Measurements from ENCODE around the gene PDE6A.
A peak's percentile ranks its signal among the peaks of the same experiment; 100 is the strongest.

PDE6A gene

GRCh38 chr5:149833116-149833827, 111.3 kb downstream of the PDE6A start:
- DNase-seq = no peak

- DNase-seq = no peak
Measured at GRCh38 chr5:149832636-149833035, 112.0 kb downstream of the PDE6A start.

DNA sequence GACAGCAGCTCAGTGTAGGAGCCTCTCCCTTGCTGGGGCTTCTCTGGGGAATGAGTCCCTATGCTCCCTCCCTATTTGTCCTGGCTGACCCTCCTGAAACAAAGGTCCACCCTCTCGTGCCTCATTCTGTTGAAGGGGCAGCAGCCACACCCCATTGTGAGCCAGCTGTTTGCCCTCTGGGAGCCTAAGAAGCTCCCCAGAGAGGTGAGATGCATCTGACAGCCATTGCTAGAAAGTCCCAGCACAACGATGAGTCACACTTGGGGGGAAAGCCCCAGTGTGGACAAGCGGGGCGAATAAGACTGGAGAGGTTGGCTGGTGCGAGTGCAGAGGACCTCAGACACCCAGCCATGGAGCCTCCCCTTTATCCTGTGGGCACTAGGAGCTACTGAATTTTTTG, 113.1 kb downstream of the PDE6A start:
- DNase-seq = peak; percentile 23

GRCh38 chr5:149830579-149830978, 114.0 kb downstream of the PDE6A start:
- DNase-seq = no peak

DNA sequence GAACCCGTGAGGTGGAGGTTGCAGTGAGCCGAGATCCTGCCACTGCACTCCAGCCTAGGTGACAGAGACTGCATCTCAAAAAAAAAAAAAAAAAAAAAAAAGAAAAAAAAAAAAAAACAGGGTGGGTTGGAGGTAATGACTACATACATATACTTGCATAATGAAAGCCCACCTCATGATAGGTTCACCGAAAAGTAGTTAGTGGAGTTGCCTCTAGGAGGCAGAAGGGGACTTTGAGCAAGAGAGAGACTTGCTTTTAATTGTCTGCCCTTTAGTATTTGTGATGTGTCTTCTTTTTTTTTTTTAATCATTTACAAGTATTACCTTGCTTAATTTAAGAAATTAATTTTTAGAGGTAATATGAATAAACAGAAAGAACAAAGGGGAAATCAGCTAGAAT, 114.6 kb downstream of the PDE6A start:
- peak; percentile 16 for DNase-seq

GRCh38 chr5:149828161-149829011, 116.2 kb downstream of the PDE6A start:
- DNase-seq = peak; percentile 88

GRCh38 chr5:149827546-149827945, 117.0 kb downstream of the PDE6A start:
- DNase-seq = no peak

GRCh38 chr5:149827086-149827485, 117.5 kb downstream of the PDE6A start:
- no peak for DNase-seq

DNA sequence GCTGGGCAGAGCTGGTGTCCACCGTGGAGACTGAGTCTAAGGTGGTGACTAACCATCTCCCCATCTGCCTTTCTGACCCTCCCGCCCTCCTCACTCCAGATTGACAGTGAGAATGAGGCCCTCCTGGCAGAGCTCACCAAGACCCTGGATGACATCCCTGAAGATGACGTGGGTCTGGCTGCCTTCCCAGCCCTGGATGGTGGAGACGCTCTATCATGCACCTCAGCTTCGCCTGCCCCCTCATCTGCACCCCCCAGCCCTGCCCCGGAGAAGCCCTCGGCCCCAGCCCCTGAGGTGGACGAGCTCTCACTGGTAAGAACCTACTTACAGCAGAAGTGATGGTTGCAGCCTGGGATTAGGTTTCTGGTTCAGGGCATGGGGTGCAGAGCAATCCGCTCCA, 118.0 kb downstream of the PDE6A start:
- peak; percentile 22 for DNase-seq

- DNase-seq = no peak
Measured at GRCh38 chr5:149824846-149825245, 119.7 kb downstream of the PDE6A start.

GRCh38 chr5:149824120-149824519, 120.5 kb downstream of the PDE6A start:
- no peak for DNase-seq

GRCh38 chr5:149823375-149823774, 121.2 kb downstream of the PDE6A start:
- no peak for DNase-seq

- DNase-seq = no peak
Measured at GRCh38 chr5:149822301-149822700, 122.3 kb downstream of the PDE6A start.

DNA sequence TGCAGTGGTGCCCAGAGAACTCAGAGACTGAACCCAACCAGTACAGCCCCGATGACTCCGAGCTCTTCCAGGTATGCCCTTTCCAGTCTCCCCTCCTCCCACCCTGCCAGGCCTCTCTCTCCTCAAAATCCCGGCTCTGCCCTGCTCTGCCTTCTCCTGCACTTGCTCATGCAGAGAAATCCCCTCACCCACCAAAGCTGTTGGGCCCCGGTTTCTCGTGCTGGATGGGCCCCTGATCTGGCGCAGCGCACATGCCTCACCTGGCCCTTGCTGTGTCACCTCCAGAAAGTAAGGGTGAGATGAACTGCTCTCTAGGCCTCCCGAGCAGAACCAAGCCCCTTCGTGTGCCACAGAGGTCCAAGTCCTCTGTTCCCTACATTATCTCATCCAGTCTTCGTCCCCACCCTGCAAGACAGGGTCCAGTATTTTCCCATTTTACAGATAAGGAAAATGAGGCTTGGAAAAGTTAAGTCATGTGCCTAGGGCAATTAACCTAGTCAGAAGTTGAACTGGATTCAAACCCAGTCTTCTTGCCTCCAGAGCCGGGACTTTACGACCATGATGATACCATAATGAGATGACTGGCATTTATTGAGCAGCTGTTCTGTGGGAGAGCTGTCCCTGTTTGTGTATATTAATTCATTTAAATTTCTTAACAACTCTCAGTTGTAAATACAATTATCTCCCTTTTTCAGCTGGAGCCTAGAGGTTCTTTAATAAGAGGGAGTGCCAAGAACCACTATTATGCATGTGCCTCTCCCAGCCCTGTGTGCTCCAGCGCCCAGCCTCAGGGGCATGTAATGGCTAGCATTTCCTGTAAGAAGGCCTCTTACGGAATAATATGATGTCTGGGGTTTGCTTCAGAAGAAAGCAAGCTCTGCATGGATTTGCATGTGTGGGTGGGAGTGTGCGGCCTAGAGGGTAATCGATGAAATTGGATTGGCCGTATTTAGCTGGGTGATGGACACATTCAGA, 123.8 kb downstream of the PDE6A start:
- DNase-seq = no peak

- no peak for DNase-seq
Measured at GRCh38 chr5:149820012-149820411, 124.6 kb downstream of the PDE6A start.

DNA sequence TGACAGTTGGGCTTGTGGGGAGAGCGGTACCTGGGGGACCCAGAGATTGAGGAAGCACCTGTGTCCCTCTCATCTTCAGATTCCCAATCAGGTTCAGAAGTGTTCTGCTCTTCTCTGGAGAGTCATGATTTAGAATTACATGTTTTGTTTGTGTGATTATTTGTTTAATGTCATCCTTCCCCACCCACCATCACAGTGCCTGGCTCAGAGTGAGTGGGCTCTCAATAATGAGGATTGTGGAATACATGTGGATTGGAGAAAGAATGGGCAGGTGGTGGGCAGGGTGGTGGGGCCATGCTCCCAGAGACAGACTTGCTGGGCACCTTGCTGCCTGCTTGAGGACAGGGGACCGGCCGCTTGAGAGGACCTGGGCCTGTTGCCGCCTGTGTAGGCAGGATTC, 126.5 kb downstream of the PDE6A start:
- DNase-seq = no peak

GRCh38 chr5:149817539-149818060, 127.0 kb downstream of the PDE6A start:
- no peak for DNase-seq

- DNase-seq = no peak
Measured at GRCh38 chr5:149816661-149817060, 127.9 kb downstream of the PDE6A start.

DNA sequence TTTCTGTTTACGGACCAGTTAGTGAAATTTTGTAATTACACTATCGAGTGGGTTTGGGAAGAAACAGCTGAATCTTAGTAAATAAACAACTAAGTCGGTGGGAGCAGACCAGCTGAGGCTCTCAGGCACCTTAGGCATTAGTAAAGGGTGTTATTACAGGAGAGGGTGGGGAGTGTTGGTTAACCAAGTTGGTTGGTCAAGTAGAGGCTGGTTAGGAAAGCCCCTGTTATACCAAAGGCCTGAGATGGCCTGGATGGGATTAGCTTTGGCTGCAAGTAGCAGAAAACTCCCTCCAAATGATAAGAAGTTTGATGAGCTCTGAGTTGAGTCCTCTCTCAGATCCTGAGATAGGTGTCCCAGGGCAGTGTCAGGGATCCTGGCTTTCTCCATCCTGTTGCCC, 133.1 kb downstream of the PDE6A start:
- no peak for DNase-seq

DNA sequence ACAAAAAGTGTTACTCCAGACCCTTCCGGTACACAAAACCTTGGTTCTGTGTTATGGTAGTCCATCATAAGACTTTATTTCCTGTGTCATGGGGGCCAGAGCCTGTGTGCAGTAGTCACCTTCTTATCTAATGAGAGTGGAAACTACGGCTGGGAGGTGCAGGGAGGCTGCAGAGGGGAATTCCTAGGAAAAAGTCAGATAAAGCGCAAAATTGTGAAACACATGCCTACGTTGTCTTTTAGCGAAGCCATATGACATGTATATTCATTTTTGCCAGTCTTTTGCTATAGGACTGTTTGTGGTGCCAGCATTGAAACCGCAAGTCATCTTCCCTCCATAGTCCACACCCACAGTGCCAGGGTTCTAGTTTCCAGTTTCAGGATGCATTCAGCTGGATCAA, 133.7 kb downstream of the PDE6A start:
- no peak for DNase-seq

DNA sequence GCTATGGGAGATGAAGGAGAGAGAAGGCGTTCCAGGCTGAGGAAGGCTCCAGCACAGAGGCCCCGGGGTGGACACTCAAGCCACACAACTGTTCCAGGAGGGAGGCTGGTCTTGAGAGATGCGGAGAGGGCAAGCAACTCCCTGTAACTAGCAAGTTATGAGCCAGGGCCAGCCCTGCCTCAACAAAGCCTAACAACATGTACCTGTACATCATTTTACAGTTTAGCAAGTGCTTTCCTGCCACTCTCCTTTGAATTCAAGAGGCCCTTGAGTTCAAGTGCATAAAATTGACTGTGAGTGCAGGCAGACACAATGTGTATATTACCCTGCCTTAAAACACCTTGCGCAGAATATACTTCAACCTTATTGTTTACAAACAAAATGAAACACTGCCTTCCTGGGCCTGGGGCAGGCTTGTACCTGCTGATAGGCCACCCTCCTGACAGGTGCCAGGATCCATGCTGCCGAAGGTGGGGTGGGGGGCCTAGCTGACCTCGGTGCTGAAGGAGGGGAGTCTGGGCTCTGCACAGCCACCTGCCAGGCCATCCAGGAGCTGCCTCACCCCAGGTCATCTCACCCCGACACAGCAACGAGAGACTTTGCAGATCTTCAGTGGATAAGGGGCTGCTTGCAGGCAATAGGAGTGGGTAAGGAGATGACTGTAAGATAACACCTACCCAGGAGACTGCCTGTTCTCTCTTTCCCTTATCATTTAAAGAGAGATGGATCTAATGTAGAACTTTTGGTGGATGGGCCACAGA, 134.5 kb downstream of the PDE6A start:
- DNase-seq = no peak

All from fibroblast of skin of right biceps (primary cell).